ENCODE data around the gene GCLM. TPM values are rescaled to one million over a fixed set of nuclear protein-coding genes. Genes with fewer than 3 reads are reported as not detected.

Gene GCLM
- total and polyA plus RNA-seq, 5 experiments from 2014 or later: 11.3 to 19.3 (median 18.2) TPM

- DNase-seq: no peak
- Mint-ChIP-seq H3K27ac (peak overlapping the region in 2 of 10 donors; percentile 14 to 35), H3K36me3 (peaks cover 0 to 9% (median 1%) of the 10 kb centered on the region in 3 donors), H3K4me1 (peaks cover 10 to 31% (median 24%) of the 10 kb centered on the region in 4 donors), H3K9me3 (peaks cover 0 to 5% (median 0%) of the 10 kb centered on the region in 9 donors), H3K27me3 (peaks cover 0 to 6% (median 0%) of the 10 kb centered on the region in 5 donors), H3K4me3 (no peak overlapping the region)
- POLR2A ChIA-PET: no interaction called here
- no peak for ATAC-seq
Measured at GRCh38 chr1:93842750-93843500, 66.3 kb downstream of the GCLM start.

GRCh38 chr1:93841771-93842170 is 67.5 kb downstream of the GCLM start:
- Mint-ChIP-seq H3K27me3 (peaks cover 0 to 2% (median 0%) of the 10 kb centered on the region in 5 donors), H3K9me3 (no peaks in the 10 kb centered on the region), H3K4me3 (no peak overlapping the region), H3K36me3 (peaks cover 0 to 7% (median 0%) of the 10 kb centered on the region in 3 donors), H3K4me1 (peaks cover 6 to 24% (median 18%) of the 10 kb centered on the region in 4 donors), H3K27ac (peak overlapping the region in 1 of 10 donors; percentile 35)
- no peak for ATAC-seq
- no peak for DNase-seq
- POLR2A ChIA-PET: no interaction called here

GRCh38 chr1:93840956-93841482 is 68.2 kb downstream of the GCLM start:
- Mint-ChIP-seq H3K36me3 (peaks cover 0 to 7% (median 0%) of the 10 kb centered on the region in 3 donors), H3K27me3 (no peaks in the 10 kb centered on the region), H3K9me3 (no peaks in the 10 kb centered on the region), H3K4me3 (no peak overlapping the region), H3K27ac (no peak overlapping the region), H3K4me1 (peaks cover 6 to 22% (median 17%) of the 10 kb centered on the region in 4 donors)
- POLR2A ChIA-PET: no interaction called here
- DNase-seq (no peak), ATAC-seq (no peak)

GRCh38 chr1:93839753-93840152 is 69.5 kb downstream of the GCLM start:
- ATAC-seq (no peak), DNase-seq (no peak)
- Mint-ChIP-seq H3K27me3 (peaks cover 0 to 5% (median 0%) of the 10 kb centered on the region in 5 donors), H3K4me3 (no peak overlapping the region), H3K27ac (peak overlapping the region in 1 of 10 donors; percentile 68), H3K4me1 (peaks cover 4 to 11% (median 6%) of the 10 kb centered on the region in 4 donors), H3K36me3 (peaks cover 0 to 7% (median 3%) of the 10 kb centered on the region in 3 donors), H3K9me3 (peaks cover 0 to 3% (median 0%) of the 10 kb centered on the region in 9 donors)
- POLR2A ChIA-PET: no interaction called here

- Mint-ChIP-seq H3K27me3 (peaks cover 0 to 9% (median 0%) of the 10 kb centered on the region in 5 donors), H3K4me3 (no peak overlapping the region), H3K9me3 (peaks cover 0 to 8% (median 3%) of the 10 kb centered on the region in 9 donors), H3K4me1 (peaks cover 2 to 6% (median 3%) of the 10 kb centered on the region in 4 donors), H3K36me3 (peaks cover 3 to 7% (median 7%) of the 10 kb centered on the region in 3 donors), H3K27ac (no peak overlapping the region)
- no peak for DNase-seq
- POLR2A ChIA-PET: no interaction called here
- no peak for ATAC-seq
Measured at GRCh38 chr1:93839307-93839706, 69.9 kb downstream of the GCLM start.

GRCh38 chr1:93837961-93838360 is 71.3 kb downstream of the GCLM start:
- peaks cover 0 to 12% (median 0%) of the 10 kb centered on the region in 5 donors for H3K27me3 Mint-ChIP-seq
- H3K4me3 Mint-ChIP-seq: no peak overlapping the region
- no peak overlapping the region for H3K27ac Mint-ChIP-seq
- POLR2A ChIA-PET: no interaction called here
- peaks cover 0 to 5% (median 2%) of the 10 kb centered on the region in 4 donors for H3K4me1 Mint-ChIP-seq
- ATAC-seq (no peak), DNase-seq (no peak)
- H3K36me3 Mint-ChIP-seq: peaks cover 7 to 12% (median 9%) of the 10 kb centered on the region in 3 donors
- peaks cover 0 to 15% (median 11%) of the 10 kb centered on the region in 9 donors for H3K9me3 Mint-ChIP-seq

Small RNAs within 50 kb of the gene (microRNA-seq; reads per million reads assigned to microRNA genes)
- gene MIR760 (ENCODE audit: borderline microRNAs expressed): 14.7 reads per million, percentile 36 among the genes with 10 or more reads in this experiment

Other genes starting within 250 kb of the GCLM start
- gene BCAR3, start 227.6 kb downstream of the GCLM start, total RNA-seq: 1 to 10 TPM in 1 of 2 experiments, under 1 TPM in 1; 0.86 to 1.3 TPM
- under 1 TPM; 0.28 to 0.66 (median 0.34) TPM for gene BCAR3, start 227.6 kb downstream of the GCLM start, polyA plus RNA-seq
- 10 to 100 TPM; 74.2 to 87.6 TPM for gene DNTTIP2, start 30.2 kb downstream of the GCLM start, total RNA-seq
- 10 to 100 TPM; 68.8 to 72.9 (median 70.9) TPM for gene DNTTIP2, start 30.2 kb downstream of the GCLM start, polyA plus RNA-seq
- gene ABCA4, start 211.7 kb upstream of the GCLM start, total RNA-seq: not detected
- not detected for gene ABCA4, start 211.7 kb upstream of the GCLM start, polyA plus RNA-seq